Sigmoid colon (tissue), 7 donors: Measurements from ENCODE around the gene HSBP1L1. TPM values are rescaled to one million over a fixed set of nuclear protein-coding genes. Genes with fewer than 3 reads are reported as not detected.

Experiments used
- DNase-seq: peaks from one replicate; pipeline ENCODE4 v3.0.0-alpha.2; 2019
- H3K27ac ChIP-seq, 4 donors: fragments of 200-600 bp; sonication (generic); one replicate each; pipeline ENCODE4 v1.5.1; 2016 to 2019; ENCODE audit warnings: mild to moderate bottlenecking in 1 of 4
- H3K27me3 ChIP-seq, 3 donors: fragments of 200-600 bp; sonication (generic); one replicate each; pipeline ENCODE4 v1.5.1; 2019; ENCODE audit warnings: mild to moderate bottlenecking in 1 of 3
- H3K36me3 ChIP-seq, 4 donors: fragments of 200-600 bp; sonication (generic); one replicate each; pipeline ENCODE4 v1.5.1; 2016 to 2019
- H3K4me1 ChIP-seq, 4 donors: fragments of 200-600 bp; sonication (generic); one replicate each; pipeline ENCODE4 v1.5.1; 2017 to 2019
- H3K4me3 ChIP-seq, 4 donors: fragments of 200-600 bp; sonication (generic); one replicate each; pipeline ENCODE4 v1.5.1; 2017 to 2019; ENCODE audit warnings: mild to moderate bottlenecking in 2 of 4, moderate library complexity in 1 of 4
- H3K9me3 ChIP-seq, 4 donors: fragments of 200-600 bp in 3 of 4; sonication (generic) in 3 of 4; one replicate each; pipeline versions ENCODE4 v1.5.1 to v1.6.1; 2013 to 2019
- EP300 ChIP-seq, 4 donors: sonication (generic); formaldehyde crosslinking; IDR thresholded peaks; one replicate each; pipeline ENCODE4 v1.6.1; 2017; ENCODE audit warnings: antibody characterized with exemption in 4 of 4
- POLR2A ChIP-seq, 2 donors: fragments of 450-650 bp; IDR thresholded peaks; one replicate each; pipeline ENCODE4 v1.6.1; 2016; ENCODE audit warnings: antibody characterized with exemption in 2 of 2, mild to moderate bottlenecking in 2 of 2, moderate library complexity in 2 of 2
- POLR2AphosphoS5 ChIP-seq, 4 donors: sonication (generic); formaldehyde crosslinking; IDR thresholded peaks; one replicate each; pipeline ENCODE4 v1.6.1; 2017; ENCODE audit warnings: antibody characterized with exemption in 4 of 4
- WGBS, 2 donors: extraction: QIAGEN DNeasy Blood & Tissue Kit; methylation state at CpG; one replicate each; pipeline ENCODE4 v1.1.7; 2013; 5-methylcytosine and 5-hydroxymethylcytosine counted together
- intact Hi-C: fragments of 100-400 bp; cut with DNase I; formaldehyde crosslinking; loops from one replicate; pipeline ENCODE4 v1.15.1; 2023
- polyA plus RNA-seq, 3 donors: library from polyadenylated mRNA; stranded (reverse); fragments of 200-250 nt; gene quantifications; one replicate each; pipeline ENCODE4 v1.2.3, GENCODE V29; 2013
- total RNA-seq, 4 donors: library from RNA; depleted of rRNA; stranded (reverse); fragments of >200 nt; gene quantifications; one replicate each; pipeline ENCODE4 v1.1.0, GENCODE V29; 2016
- TF ChIP-seq, protein P1 (sequence below), 4 experiments: fragments of 450-650 bp in 3 of 4; fragments of 200-600 bp in 1 of 4; IDR thresholded peaks; one replicate each; pipeline ENCODE4 v1.5.1; 2016 to 2019; ENCODE audit warnings: antibody characterized with exemption in 4 of 4, mild to moderate bottlenecking in 3 of 4, moderate library complexity in 2 of 4
- donor health status: healthy with polysubstance abuse.
- donor health status: Bipolar disorder and iron deficiency.
- donor health status: healthy.

Gene HSBP1L1
- total and polyA plus RNA-seq, 7 donors = 15.8 to 86.5 (median 21.0) TPM

DNA sequence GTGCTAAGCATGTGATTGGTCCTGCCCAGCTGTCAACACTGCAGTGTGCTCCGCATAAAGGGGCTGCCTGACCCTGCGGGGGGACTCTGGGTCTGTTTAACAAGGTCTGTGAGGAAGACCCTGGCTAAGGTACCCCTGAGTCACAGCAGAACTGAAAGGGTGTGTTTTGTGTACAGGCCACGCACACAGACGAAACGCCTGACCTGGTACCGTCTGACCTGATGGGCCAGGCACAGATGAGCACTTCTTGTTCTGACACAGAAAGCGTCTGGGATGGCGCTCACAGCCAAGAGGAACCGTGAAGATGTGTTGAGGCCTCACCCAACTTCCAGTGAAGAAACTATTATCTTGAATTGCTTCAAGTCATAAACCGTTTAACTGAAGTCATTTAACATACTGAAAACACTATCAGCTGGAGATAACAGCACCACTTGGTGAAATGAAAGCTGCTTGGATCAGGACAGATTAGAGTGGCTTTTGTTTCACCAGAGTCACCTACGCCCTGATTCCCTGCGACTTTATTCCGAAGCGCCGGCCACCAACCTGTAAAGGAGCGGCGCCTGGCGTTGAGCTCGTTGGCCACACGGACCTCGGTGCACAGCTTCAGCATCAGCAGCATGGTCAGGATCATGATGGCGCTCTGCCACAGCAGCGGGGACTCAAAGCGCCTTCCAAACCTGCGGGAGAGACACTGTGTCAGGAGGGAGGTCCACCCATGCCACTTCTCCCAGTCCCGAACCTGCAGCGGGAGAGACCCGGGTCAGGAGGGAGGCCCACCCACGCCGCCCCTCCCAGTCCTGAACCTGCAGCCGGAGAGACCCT, 21.4 kb upstream of the HSBP1L1 start:
- no peaks in the 10 kb centered on the region for H3K9me3 ChIP-seq
- peaks cover 4 to 43% (median 15%) of the 10 kb centered on the region in 4 donors for H3K36me3 ChIP-seq
- H3K4me3 ChIP-seq = no peak overlapping the region
- H3K27ac ChIP-seq = no peak overlapping the region
- H3K27me3 ChIP-seq = no peaks in the 10 kb centered on the region
- intact Hi-C loops = no loop called here
- TF ChIP-seq POLR2A (IDR thresholded peaks at IDR 0.05) (no peak), EP300 (IDR thresholded peaks at IDR 0.05) (no peak), POLR2AphosphoS5 (IDR thresholded peaks at IDR 0.05) (no peak)
- TF ChIP-seq, protein P1, sequence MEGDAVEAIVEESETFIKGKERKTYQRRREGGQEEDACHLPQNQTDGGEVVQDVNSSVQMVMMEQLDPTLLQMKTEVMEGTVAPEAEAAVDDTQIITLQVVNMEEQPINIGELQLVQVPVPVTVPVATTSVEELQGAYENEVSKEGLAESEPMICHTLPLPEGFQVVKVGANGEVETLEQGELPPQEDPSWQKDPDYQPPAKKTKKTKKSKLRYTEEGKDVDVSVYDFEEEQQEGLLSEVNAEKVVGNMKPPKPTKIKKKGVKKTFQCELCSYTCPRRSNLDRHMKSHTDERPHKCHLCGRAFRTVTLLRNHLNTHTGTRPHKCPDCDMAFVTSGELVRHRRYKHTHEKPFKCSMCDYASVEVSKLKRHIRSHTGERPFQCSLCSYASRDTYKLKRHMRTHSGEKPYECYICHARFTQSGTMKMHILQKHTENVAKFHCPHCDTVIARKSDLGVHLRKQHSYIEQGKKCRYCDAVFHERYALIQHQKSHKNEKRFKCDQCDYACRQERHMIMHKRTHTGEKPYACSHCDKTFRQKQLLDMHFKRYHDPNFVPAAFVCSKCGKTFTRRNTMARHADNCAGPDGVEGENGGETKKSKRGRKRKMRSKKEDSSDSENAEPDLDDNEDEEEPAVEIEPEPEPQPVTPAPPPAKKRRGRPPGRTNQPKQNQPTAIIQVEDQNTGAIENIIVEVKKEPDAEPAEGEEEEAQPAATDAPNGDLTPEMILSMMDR (IDR thresholded peaks at IDR 0.05) = no peak
- H3K4me1 ChIP-seq = peaks cover 0 to 29% (median 19%) of the 10 kb centered on the region in 4 donors
- 18 to 74% methylated on average over 31 of the region's 31 CpGs for WGBS, 2 donors
- DNase-seq = peak; percentile 52

DNA sequence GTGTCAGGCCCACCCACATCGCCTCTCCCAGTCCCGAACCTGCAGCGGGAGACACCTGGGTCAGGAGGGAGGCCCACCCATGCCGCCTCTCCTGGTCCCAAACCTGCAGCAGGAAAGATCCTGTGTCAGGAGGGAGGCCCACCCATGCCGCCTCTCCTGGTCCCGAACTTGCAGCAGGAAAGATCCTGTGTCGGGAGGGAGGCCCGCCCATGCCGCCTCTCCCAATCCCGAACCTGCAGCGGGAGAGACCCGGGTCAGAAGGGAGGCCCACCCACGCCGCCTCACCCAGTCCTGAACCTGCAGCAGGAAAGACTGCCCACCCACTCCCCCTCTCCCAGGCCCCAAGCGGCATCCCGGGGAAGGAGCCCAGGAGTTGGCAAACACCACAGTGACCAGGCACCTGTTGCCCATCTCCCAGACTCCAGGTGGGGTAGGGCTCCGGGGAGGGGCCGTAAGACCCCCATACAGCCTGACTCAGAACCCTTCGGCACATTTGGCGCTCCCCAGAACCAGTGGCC, 20.8 kb upstream of the HSBP1L1 start:
- Histone ChIP-seq H3K4me1 (peaks cover 0 to 35% (median 22%) of the 10 kb centered on the region in 4 donors), H3K27ac (no peak overlapping the region)
- peak; percentile 55 for DNase-seq

DNA sequence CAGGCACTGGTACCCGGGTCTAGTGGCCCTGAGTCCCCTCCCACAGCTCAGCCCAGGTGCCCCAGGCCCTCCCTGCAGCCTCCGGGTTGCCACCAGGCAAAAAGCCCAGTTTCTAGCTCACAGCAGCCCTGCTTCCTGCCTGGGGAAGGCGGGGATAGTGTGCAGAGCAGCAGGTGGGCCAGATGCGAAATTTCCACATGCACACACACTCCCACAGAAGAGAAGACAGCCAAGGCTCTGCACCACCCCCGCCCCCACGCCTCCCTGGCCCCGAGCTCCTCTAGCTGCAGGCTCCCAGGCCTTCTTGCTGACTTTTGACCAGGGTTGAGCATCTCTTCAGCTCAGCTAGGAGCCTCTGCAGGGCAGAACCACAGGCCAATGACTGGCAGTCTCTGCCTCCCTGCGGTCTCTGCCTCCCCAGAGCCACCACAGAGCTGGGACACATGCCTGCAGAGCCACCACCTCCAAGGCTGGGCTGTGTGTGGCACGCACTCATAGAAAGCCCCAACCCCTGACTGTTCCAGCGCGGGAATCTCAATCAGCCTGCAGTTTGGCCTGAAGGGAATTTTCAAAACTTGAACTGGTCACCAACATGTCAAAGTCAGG, 20.2 kb upstream of the HSBP1L1 start:
- Histone ChIP-seq H3K27ac (no peak overlapping the region), H3K4me1 (peaks cover 0 to 39% (median 27%) of the 10 kb centered on the region in 4 donors), H3K4me3 (no peak overlapping the region), H3K9me3 (no peaks in the 10 kb centered on the region), H3K27me3 (no peaks in the 10 kb centered on the region), H3K36me3 (peaks cover 4 to 50% (median 15%) of the 10 kb centered on the region in 4 donors)
- 27 to 55% methylated on average over 11 of the region's 11 CpGs for WGBS, 2 donors
- DNase-seq = peak; percentile 67
- intact Hi-C loops = no loop called here
- TF ChIP-seq POLR2AphosphoS5 (IDR thresholded peaks at IDR 0.05) = no peak
- TF ChIP-seq EP300 (IDR thresholded peaks at IDR 0.05) = no peak
- TF ChIP-seq POLR2A (IDR thresholded peaks at IDR 0.05) = no peak
- TF ChIP-seq, protein P1 (IDR thresholded peaks at IDR 0.05) = no peak

More for the DNA sequence above, 20.8 kb upstream of the HSBP1L1 start:
- WGBS, 2 donors = 28 to 83% methylated on average over 20 of the region's 20 CpGs
- intact Hi-C loops = no loop called here
- Histone ChIP-seq H3K4me3 (no peak overlapping the region), H3K36me3 (peaks cover 4 to 45% (median 15%) of the 10 kb centered on the region in 4 donors), H3K9me3 (no peaks in the 10 kb centered on the region), H3K27me3 (no peaks in the 10 kb centered on the region)
- no peak for TF ChIP-seq POLR2AphosphoS5 (IDR thresholded peaks at IDR 0.05)
- TF ChIP-seq POLR2A (IDR thresholded peaks at IDR 0.05) = no peak
- TF ChIP-seq, protein P1 (IDR thresholded peaks at IDR 0.05) = no peak
- no peak for TF ChIP-seq EP300 (IDR thresholded peaks at IDR 0.05)

DNA sequence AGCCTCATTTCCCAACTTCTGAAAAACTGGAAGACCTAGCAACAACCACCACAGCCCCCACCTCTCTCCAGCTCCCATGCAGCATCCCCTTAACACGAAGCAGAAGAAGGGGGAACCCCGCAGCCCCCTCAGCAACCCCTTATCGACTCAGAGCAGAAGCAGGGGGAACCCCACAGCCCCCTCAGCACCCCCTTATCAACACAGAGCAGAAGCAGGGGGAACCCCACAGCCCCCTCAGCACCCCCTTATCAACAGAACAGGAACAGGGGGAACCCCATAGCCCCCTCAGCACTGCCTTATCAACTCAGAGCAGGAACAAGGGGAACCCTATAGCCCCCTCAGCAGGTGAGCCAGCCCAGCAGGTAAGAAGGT, 19.7 kb upstream of the HSBP1L1 start:
- Histone ChIP-seq H3K4me1 (peaks cover 0 to 44% (median 32%) of the 10 kb centered on the region in 4 donors), H3K27ac (no peak overlapping the region), H3K9me3 (no peaks in the 10 kb centered on the region), H3K27me3 (no peaks in the 10 kb centered on the region), H3K36me3 (peaks cover 1 to 46% (median 15%) of the 10 kb centered on the region in 4 donors), H3K4me3 (no peak overlapping the region)
- TF ChIP-seq, protein P1 (IDR thresholded peaks at IDR 0.05) = no peak
- TF ChIP-seq POLR2A (IDR thresholded peaks at IDR 0.05) (no peak), EP300 (IDR thresholded peaks at IDR 0.05) (no peak), POLR2AphosphoS5 (IDR thresholded peaks at IDR 0.05) (no peak)
- peak; percentile 37 for DNase-seq
- intact Hi-C loops = loop anchor here (5.0 kb wide), 1 partner anchor 43 kb away; the partner anchor contains the start of gene TXNL4A
- 50 to 63% methylated on average over 3 of the region's 3 CpGs for WGBS, 2 donors
